ENCODE results near the gene USP10. TPM values are rescaled to one million over a fixed set of nuclear protein-coding genes. Genes with fewer than 3 reads are reported as not detected.
A peak's percentile ranks its signal among the peaks of the same experiment; 100 is the strongest.

The USP10 gene
- total RNA-seq, 1 donor from 2014 or later: 33.7 TPM

GRCh38 chr16:84694980-84695379 lies 4.8 kb upstream of the USP10 start:
- DNase-seq (ENCODE audit: low read depth) (no peak), FAIRE-seq (no peak)
- Histone ChIP-seq H3K36me3 (ENCODE audit: control insufficient read depth, insufficient read depth, low read length) (no peaks in the 10 kb centered on the region), H3K4me3 (ENCODE audit: low read depth, low read length) (no peak overlapping the region), H3K27me3 (ENCODE audit: control insufficient read depth, insufficient read depth, low read length) (no peaks in the 10 kb centered on the region)
- TF ChIP-seq, protein P1, sequence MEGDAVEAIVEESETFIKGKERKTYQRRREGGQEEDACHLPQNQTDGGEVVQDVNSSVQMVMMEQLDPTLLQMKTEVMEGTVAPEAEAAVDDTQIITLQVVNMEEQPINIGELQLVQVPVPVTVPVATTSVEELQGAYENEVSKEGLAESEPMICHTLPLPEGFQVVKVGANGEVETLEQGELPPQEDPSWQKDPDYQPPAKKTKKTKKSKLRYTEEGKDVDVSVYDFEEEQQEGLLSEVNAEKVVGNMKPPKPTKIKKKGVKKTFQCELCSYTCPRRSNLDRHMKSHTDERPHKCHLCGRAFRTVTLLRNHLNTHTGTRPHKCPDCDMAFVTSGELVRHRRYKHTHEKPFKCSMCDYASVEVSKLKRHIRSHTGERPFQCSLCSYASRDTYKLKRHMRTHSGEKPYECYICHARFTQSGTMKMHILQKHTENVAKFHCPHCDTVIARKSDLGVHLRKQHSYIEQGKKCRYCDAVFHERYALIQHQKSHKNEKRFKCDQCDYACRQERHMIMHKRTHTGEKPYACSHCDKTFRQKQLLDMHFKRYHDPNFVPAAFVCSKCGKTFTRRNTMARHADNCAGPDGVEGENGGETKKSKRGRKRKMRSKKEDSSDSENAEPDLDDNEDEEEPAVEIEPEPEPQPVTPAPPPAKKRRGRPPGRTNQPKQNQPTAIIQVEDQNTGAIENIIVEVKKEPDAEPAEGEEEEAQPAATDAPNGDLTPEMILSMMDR (IDR thresholded peaks at IDR 0.05; ENCODE audit: insufficient read depth, low read length, severe bottlenecking): no peak

GRCh38 chr16:84699147-84699711 lies 571 bp upstream of the USP10 start:
- peak; percentile 14 for DNase-seq (ENCODE audit: low read depth)
- Histone ChIP-seq H3K27me3 (ENCODE audit: control insufficient read depth, insufficient read depth, low read length) (no peaks in the 10 kb centered on the region), H3K4me3 (ENCODE audit: low read depth, low read length) (peak overlapping the region; percentile 85), H3K36me3 (ENCODE audit: control insufficient read depth, insufficient read depth, low read length) (no peaks in the 10 kb centered on the region)
- TF ChIP-seq, protein P1 (IDR thresholded peaks at IDR 0.05; ENCODE audit: insufficient read depth, low read length, severe bottlenecking): no peak
- FAIRE-seq: no peak

DNA sequence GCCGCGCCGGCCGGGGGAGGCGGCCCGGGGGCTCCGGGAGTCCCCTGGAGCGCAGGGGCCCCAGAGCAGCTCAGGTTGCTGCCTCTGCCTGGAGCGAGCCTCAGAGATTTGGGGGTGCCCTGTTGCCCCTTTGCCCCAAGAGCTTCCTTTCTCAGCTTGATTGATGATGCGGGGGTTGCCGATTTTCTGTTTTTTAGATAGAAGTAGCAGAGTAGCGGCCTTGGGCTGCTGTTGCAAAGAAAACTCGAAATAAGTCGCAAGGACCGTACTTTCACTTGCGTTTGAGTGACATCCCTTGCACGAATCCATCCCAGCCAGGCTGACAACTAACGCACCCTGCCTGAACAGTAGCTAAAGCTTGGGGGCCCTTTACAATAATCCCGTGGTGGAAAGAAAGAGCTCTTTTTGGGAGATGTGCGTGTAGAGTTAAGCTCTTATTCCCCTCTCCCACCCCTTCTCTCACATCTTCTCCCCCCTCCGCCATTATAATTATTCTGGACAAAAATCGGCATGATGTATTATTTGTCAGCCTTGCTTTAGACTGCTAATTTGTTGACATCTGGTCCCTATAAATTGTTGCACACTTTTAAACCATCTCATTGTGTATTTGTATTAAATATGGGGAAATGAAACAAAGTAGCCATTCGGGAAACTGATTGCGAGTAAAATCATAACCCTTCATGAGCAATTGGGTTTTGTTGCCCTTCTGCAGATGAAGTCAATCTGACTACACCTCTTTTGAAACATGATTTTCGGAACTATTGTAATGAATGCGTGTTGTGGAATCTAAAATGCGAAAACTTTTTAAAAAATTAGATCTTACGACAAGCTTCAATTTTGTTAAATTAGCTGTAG lies 873 bp downstream of the USP10 start:
- TF ChIP-seq, protein P1 (IDR thresholded peaks at IDR 0.05; ENCODE audit: insufficient read depth, low read length, severe bottlenecking): no peak
- DNase-seq (ENCODE audit: low read depth) (peak; percentile 27), FAIRE-seq (no peak)
- Histone ChIP-seq H3K4me3 (ENCODE audit: low read depth, low read length) (peak overlapping the region; percentile 85), H3K36me3 (ENCODE audit: control insufficient read depth, insufficient read depth, low read length) (peaks cover 3% of the 10 kb centered on the region), H3K27me3 (ENCODE audit: control insufficient read depth, insufficient read depth, low read length) (no peaks in the 10 kb centered on the region)

DNA sequence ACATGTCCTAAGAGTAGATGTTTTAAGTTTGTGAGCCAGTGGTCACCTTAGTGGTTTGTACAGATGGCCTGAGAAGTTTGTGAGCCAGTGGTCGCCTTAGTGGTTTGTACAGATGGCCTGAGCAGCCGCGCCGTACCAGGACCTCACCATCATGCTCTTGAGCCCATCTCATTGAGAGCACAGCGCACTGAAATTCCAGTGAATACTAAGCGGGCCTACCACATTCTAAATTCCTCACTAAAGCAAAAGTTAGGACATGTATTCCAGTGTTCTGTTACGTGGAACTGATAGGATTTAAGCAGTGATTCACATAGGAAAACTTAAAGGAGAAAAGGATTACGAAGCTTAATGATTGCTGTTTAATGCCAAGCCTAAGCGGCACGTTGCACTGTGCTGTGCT lies 3.9 kb downstream of the USP10 start:
- DNase-seq (ENCODE audit: low read depth) (no peak), FAIRE-seq (no peak)
- H3K36me3 ChIP-seq (ENCODE audit: control insufficient read depth, insufficient read depth, low read length): peaks cover 3% of the 10 kb centered on the region
- H3K4me3 ChIP-seq (ENCODE audit: low read depth, low read length): no peak overlapping the region
- TF ChIP-seq, protein P1 (IDR thresholded peaks at IDR 0.05; ENCODE audit: insufficient read depth, low read length, severe bottlenecking): no peak
- H3K27me3 ChIP-seq (ENCODE audit: control insufficient read depth, insufficient read depth, low read length): no peaks in the 10 kb centered on the region

DNA sequence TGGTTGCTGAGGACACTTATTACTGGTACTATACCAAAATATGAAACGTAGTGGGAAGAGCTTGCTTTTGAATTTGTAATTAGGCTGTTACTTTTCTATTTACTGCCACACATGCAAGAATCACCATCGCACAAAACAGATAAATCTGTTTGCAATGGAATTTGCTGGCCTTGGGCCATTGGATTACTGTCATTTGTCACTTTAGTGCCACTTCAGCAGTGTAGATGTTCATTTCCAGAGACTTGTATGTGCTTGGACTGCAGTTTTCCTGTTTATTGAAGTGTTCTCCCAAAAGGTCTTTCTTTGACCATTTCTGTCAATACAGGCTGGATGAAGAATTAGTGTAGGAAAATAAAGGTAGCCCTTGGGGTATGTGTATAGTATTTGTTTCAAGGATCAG lies 4.5 kb downstream of the USP10 start:
- H3K4me3 ChIP-seq (ENCODE audit: low read depth, low read length): no peak overlapping the region
- H3K36me3 ChIP-seq (ENCODE audit: control insufficient read depth, insufficient read depth, low read length): peaks cover 3% of the 10 kb centered on the region
- no peak for FAIRE-seq
- no peaks in the 10 kb centered on the region for H3K27me3 ChIP-seq (ENCODE audit: control insufficient read depth, insufficient read depth, low read length)
- DNase-seq (ENCODE audit: low read depth): no peak
- TF ChIP-seq, protein P1 (IDR thresholded peaks at IDR 0.05; ENCODE audit: insufficient read depth, low read length, severe bottlenecking): no peak

Data from bronchial epithelial cell (primary cell).